ENCODE measurements around the gene ADPRS.

Gene ADPRS

DNA sequence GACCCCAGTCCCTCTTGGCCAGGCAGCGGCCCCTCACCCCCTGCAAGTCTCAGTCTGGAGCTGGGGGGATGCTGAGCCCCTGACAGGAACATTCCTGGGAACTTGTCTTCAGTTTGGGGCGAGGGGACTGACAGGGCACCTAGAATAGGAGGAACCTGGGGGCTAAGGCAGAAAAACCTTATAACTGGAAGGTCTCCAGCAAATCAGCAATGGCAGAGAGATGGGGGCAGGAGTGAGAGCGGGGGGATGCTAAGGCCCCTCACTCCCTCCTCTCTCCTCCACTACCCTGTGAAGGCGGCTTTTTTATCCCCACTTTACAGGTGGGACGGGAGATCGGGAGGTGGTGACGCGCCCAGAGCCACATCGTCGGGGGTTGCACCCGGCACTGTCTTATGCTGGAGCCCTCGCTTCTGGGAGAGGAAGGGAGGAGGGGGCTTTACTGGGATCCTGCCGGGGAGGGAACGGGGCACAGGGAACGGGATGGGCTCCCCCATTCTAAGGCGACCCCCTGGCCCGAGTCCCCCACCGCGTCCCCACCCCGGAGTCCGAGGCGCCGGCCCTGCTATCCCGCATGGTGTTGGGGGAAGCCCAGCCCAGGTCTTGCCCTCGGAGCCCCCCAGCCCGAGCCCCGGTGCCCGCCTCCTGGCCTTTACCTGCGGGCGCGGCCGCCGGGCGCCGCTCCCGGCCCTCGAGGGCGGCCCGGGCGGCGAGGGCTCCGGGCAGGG lies 35.9 kb downstream of the ADPRS start:
- no peak overlapping the region for H3K4me3 ChIP-seq (ENCODE audit: low read length in 2 of 2)
- no peak overlapping the region for H3K18ac ChIP-seq (ENCODE audit: low read length)
- H3K23ac ChIP-seq (ENCODE audit: low read depth, low read length, poor library complexity), result peak overlapping the region; percentile 80
- H2BK120ac ChIP-seq (ENCODE audit: low read depth, low read length), result no peak overlapping the region
- peaks cover 19 to 62% (median 46%) of the 10 kb centered on the region in 3 experiments for H3K27me3 ChIP-seq (ENCODE audit: control insufficient read depth in 3 of 3, insufficient read depth in 3 of 3, low read depth in 1 of 3, low read length in 3 of 3)
- H3K4me1 ChIP-seq (ENCODE audit: control insufficient read depth in 2 of 2, insufficient read depth in 1 of 2, low read depth in 1 of 2, low read length in 2 of 2), result peaks cover 8 to 10% of the 10 kb centered on the region in 2 donors
- no CpG with 5 or more reads among the region's 42 CpGs for WGBS, 2 donors (ENCODE audit: extremely low coverage in 2 of 2, insufficient read length in 2 of 2, insufficient replicate concordance in 1 of 2)
- no peaks in the 10 kb centered on the region for H3K36me3 ChIP-seq (replicated peaks in 1 of 2; ENCODE audit: control insufficient read depth in 2 of 2, insufficient read depth in 2 of 2, low read length in 2 of 2)
- H3K14ac ChIP-seq (ENCODE audit: low read length), result no peak overlapping the region
- no peak overlapping the region for H2BK15ac ChIP-seq (ENCODE audit: low read length)
- peak overlapping the region; percentile 73 for H3K4me2 ChIP-seq (ENCODE audit: insufficient read depth, low read length, poor library complexity, severe bottlenecking)
- no peak overlapping the region for H3K27ac ChIP-seq (replicated peaks; ENCODE audit: low read length)
- no peak overlapping the region for H3K4ac ChIP-seq (ENCODE audit: low read length)
- no peak for DNase-seq (ENCODE audit: low spot score)
- H2BK12ac ChIP-seq (ENCODE audit: low read length), result no peak overlapping the region
- H3K9ac ChIP-seq (ENCODE audit: low read depth, low read length, poor library complexity), result no peak overlapping the region
- H4K91ac ChIP-seq (ENCODE audit: low read depth, low read length, poor library complexity), result no peak overlapping the region
- H3K9me3 ChIP-seq (replicated peaks in 1 of 2; ENCODE audit: control insufficient read depth in 2 of 2, insufficient read depth in 1 of 2, low read depth in 1 of 2, low read length in 2 of 2), result peaks cover 0 to 3% of the 10 kb centered on the region in 2 donors
- no peak overlapping the region for H2BK5ac ChIP-seq (ENCODE audit: low read length)
- no peak overlapping the region for H4K8ac ChIP-seq (ENCODE audit: low read depth, low read length)
- H2AFZ ChIP-seq (ENCODE audit: low read length), result peak overlapping the region; percentile 49
- peak overlapping the region; percentile 63 for H2AK5ac ChIP-seq (ENCODE audit: low read depth, low read length)
- H3K79me1 ChIP-seq (ENCODE audit: low read depth, low read length), result no peaks in the 10 kb centered on the region

DNA sequence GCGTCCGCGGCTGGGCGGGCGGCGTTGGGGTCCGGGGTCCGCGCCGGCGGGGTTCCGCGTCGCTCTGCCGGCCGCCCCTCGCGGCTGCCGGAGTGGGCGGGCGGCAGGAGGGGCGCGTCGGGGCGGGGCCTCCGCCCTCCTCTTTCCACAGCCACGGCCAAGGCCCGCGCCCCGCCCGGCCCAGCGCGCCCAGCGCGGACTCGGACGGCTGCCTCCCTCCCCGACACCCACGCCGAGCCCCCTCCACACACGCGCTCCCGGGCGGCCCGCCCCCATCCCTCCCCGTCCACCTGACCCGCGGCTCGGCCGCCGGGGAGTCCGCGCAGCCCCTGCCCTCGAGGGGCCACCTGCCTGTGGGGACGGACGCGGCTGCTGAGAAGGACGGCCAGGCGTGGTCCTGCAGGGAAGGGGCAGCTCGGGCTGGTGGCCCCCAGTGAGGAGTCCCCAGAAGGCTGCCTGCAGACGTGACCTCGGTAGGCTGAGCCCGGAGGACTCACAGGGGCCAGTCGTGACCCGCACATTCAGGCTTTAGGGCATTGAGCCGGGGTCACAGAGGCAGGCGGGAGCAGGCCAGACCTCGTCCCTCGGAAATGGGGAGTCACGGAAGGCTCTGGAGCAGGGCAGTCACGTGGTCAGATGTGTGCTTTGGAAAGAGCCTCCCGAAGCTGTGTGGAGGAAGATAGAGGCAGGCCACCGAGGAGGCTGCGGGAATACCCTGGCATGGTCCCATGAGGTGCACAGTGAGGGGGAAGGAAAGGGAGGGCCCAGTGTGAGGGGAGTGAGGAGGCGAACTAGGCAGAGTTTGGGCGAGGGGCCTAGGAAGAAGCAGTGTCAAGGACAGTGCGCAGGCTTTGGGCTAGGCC lies 36.7 kb downstream of the ADPRS start, which contains the start of gene COL8A2:
COL8A2 (minus strand) TSS at position 94 of the 863 bp plus-strand sequence. CDS start 24,980 bp downstream, outside the sequence.
- Histone ChIP-seq H3K9me3 (replicated peaks in 1 of 2; ENCODE audit: control insufficient read depth in 2 of 2, insufficient read depth in 1 of 2, low read depth in 1 of 2, low read length in 2 of 2) (peaks cover 0 to 3% of the 10 kb centered on the region in 2 donors), H2BK12ac (ENCODE audit: low read length) (no peak within 1 kb of the TSS), H2AFZ (ENCODE audit: low read length) (peak within 1 kb of the TSS; percentile 80), H3K14ac (ENCODE audit: low read length) (no peak within 1 kb of the TSS), H3K4me3 (ENCODE audit: low read length in 2 of 2) (peak within 1 kb of the TSS in 1 of 2 donors; percentile 21), H3K18ac (ENCODE audit: low read length) (peak within 1 kb of the TSS; percentile 50), H3K27ac (replicated peaks; ENCODE audit: low read length) (no peak within 1 kb of the TSS), H4K8ac (ENCODE audit: low read depth, low read length) (no peak within 1 kb of the TSS), H3K27me3 (ENCODE audit: control insufficient read depth in 3 of 3, insufficient read depth in 3 of 3, low read depth in 1 of 3, low read length in 3 of 3) (peaks cover 19 to 57% (median 46%) of the 10 kb centered on the region in 3 experiments), H2BK15ac (ENCODE audit: low read length) (peak within 1 kb of the TSS; percentile 54), H4K91ac (ENCODE audit: low read depth, low read length, poor library complexity) (no peak within 1 kb of the TSS), H2BK5ac (ENCODE audit: low read length) (peak within 1 kb of the TSS; percentile 29), H3K4me2 (ENCODE audit: insufficient read depth, low read length, poor library complexity, severe bottlenecking) (peak within 1 kb of the TSS; percentile 73), H3K9ac (ENCODE audit: low read depth, low read length, poor library complexity) (peak within 1 kb of the TSS; percentile 63), H3K79me1 (ENCODE audit: low read depth, low read length) (no peaks in the 10 kb centered on the region), H2AK5ac (ENCODE audit: low read depth, low read length) (peak within 1 kb of the TSS; percentile 63), H3K36me3 (replicated peaks in 1 of 2; ENCODE audit: control insufficient read depth in 2 of 2, insufficient read depth in 2 of 2, low read length in 2 of 2) (no peaks in the 10 kb centered on the region), H3K4me1 (ENCODE audit: control insufficient read depth in 2 of 2, insufficient read depth in 1 of 2, low read depth in 1 of 2, low read length in 2 of 2) (peaks cover 6 to 8% of the 10 kb centered on the region in 2 donors), H3K23ac (ENCODE audit: low read depth, low read length, poor library complexity) (peak within 1 kb of the TSS; percentile 80), H2BK120ac (ENCODE audit: low read depth, low read length) (peak within 1 kb of the TSS; percentile 89), H3K4ac (ENCODE audit: low read length) (no peak within 1 kb of the TSS)
- no peak for DNase-seq (ENCODE audit: low spot score)
- no CpG with 5 or more reads among the region's 77 CpGs for WGBS, 2 donors (ENCODE audit: extremely low coverage in 2 of 2, insufficient read length in 2 of 2, insufficient replicate concordance in 1 of 2)

DNA sequence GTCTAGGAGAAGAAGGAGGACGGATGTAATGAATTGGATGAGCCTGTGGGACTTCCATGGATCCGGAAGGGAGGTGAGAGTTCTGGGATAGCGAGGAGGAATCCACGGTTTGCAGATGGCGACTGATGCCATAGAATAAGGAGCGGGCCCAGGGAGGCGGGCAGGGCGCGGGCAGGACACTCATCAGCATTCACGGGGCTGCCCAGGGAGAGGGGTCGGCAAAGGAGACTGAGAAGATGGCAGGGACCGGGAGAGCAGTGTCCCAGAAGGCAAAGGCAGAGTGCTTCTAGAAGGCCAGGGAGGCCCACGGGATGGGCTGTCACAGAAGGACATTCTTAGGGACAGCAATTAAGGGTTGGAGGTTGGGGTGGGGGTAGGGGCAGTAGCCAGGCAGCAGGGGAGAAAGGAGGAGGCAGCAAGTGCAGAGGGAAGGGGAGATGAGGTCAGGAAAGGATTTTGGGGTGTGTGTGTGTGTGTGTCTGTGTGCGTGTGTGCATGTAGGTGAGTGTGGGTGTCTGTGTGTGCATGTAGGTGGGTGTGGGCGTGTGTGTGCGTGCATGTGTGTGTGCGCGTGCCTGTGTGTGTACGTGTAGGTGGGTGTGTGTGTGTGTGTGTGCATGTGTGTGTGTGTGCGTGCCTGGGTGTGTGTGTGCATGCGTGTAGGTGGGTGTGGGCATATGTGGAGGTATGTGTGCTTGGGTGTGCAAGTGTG lies 37.5 kb downstream of the ADPRS start:
- H3K23ac ChIP-seq (ENCODE audit: low read depth, low read length, poor library complexity), result peak overlapping the region; percentile 99
- H2BK120ac ChIP-seq (ENCODE audit: low read depth, low read length), result peak overlapping the region; percentile 43
- peak overlapping the region; percentile 54 for H2BK15ac ChIP-seq (ENCODE audit: low read length)
- no peak overlapping the region for H2AFZ ChIP-seq (ENCODE audit: low read length)
- peak overlapping the region; percentile 59 for H4K8ac ChIP-seq (ENCODE audit: low read depth, low read length)
- peak overlapping the region; percentile 29 for H2BK5ac ChIP-seq (ENCODE audit: low read length)
- peak overlapping the region; percentile 76 for H3K9ac ChIP-seq (ENCODE audit: low read depth, low read length, poor library complexity)
- no peak overlapping the region for H2AK5ac ChIP-seq (ENCODE audit: low read depth, low read length)
- H3K79me1 ChIP-seq (ENCODE audit: low read depth, low read length), result no peaks in the 10 kb centered on the region
- peak overlapping the region; percentile 71 for H3K4ac ChIP-seq (ENCODE audit: low read length)
- H3K4me2 ChIP-seq (ENCODE audit: insufficient read depth, low read length, poor library complexity, severe bottlenecking), result no peak overlapping the region
- no peak for DNase-seq (ENCODE audit: low spot score)
- peaks cover 0 to 3% of the 10 kb centered on the region in 2 donors for H3K9me3 ChIP-seq (replicated peaks in 1 of 2; ENCODE audit: control insufficient read depth in 2 of 2, insufficient read depth in 1 of 2, low read depth in 1 of 2, low read length in 2 of 2)
- no peak overlapping the region for H4K91ac ChIP-seq (ENCODE audit: low read depth, low read length, poor library complexity)
- H3K27me3 ChIP-seq (ENCODE audit: control insufficient read depth in 3 of 3, insufficient read depth in 3 of 3, low read depth in 1 of 3, low read length in 3 of 3), result peaks cover 19 to 57% (median 46%) of the 10 kb centered on the region in 3 experiments
- no peaks in the 10 kb centered on the region for H3K36me3 ChIP-seq (replicated peaks in 1 of 2; ENCODE audit: control insufficient read depth in 2 of 2, insufficient read depth in 2 of 2, low read length in 2 of 2)
- WGBS, 2 donors (ENCODE audit: extremely low coverage in 2 of 2, insufficient read length in 2 of 2, insufficient replicate concordance in 1 of 2), result no CpG with 5 or more reads among the region's 21 CpGs
- peak overlapping the region; percentile 63 for H2BK12ac ChIP-seq (ENCODE audit: low read length)
- H3K18ac ChIP-seq (ENCODE audit: low read length), result peak overlapping the region; percentile 36
- peaks cover 6 to 8% of the 10 kb centered on the region in 2 donors for H3K4me1 ChIP-seq (ENCODE audit: control insufficient read depth in 2 of 2, insufficient read depth in 1 of 2, low read depth in 1 of 2, low read length in 2 of 2)
- H3K4me3 ChIP-seq (ENCODE audit: low read length in 2 of 2), result peak overlapping the region in 1 of 2 donors; percentile 73
- peak overlapping the region; percentile 99 for H3K14ac ChIP-seq (ENCODE audit: low read length)
- no peak overlapping the region for H3K27ac ChIP-seq (replicated peaks; ENCODE audit: low read length)
